Liver (tissue), 9 donors: ENCODE measurements around the gene REXO5. TPM values are rescaled to one million over a fixed set of nuclear protein-coding genes. Genes with fewer than 3 reads are reported as not detected.

Experiments
- DNase-seq: peaks from one replicate; pipeline ENCODE4 v3.0.0-alpha.2; 2017; ENCODE audit warnings: low spot score
- H3K27ac ChIP-seq, 2 donors: one replicate each; pipeline ENCODE4 v1.7.0; 2013; ENCODE audit warnings: inconsistent platforms in 2 of 2, low read length in 2 of 2, control low read depth in 1 of 2, low read depth in 1 of 2, mild to moderate bottlenecking in 1 of 2
- H3K27me3 ChIP-seq, 4 donors: one replicate each; pipeline versions ENCODE4 v1.6.1 to v1.7.0; 2013; ENCODE audit warnings: low read length in 3 of 4, inconsistent platforms in 1 of 4, mild to moderate bottlenecking in 1 of 4, moderate library complexity in 1 of 4; ENCODE audit not compliant: control insufficient read depth in 4 of 4, insufficient read depth in 4 of 4
- H3K36me3 ChIP-seq, 4 donors: one replicate each; pipeline versions ENCODE4 v1.6.1 to v1.7.0; 2013; ENCODE audit warnings: low read length in 3 of 4, mild to moderate bottlenecking in 3 of 4, low read depth in 1 of 4, moderate library complexity in 1 of 4; ENCODE audit not compliant: control insufficient read depth in 4 of 4, insufficient read depth in 3 of 4
- H3K4me1 ChIP-seq, 4 donors: one replicate each; pipeline versions ENCODE4 v1.6.1 to v1.7.0; 2013; ENCODE audit warnings: low read length in 3 of 4, mild to moderate bottlenecking in 3 of 4, moderate library complexity in 1 of 4; ENCODE audit not compliant: control insufficient read depth in 4 of 4, insufficient read depth in 4 of 4
- H3K4me3 ChIP-seq, 3 donors: one replicate each; pipeline versions ENCODE4 v1.6.1 to v1.7.0; 2013; ENCODE audit warnings: low read length in 3 of 3, control low read depth in 1 of 3, low read depth in 1 of 3, mild to moderate bottlenecking in 1 of 3
- H3K9ac ChIP-seq, 2 donors: one replicate each; pipeline ENCODE4 v1.7.0; 2013; ENCODE audit warnings: low read length in 2 of 2, mild to moderate bottlenecking in 2 of 2, moderate library complexity in 2 of 2, control low read depth in 1 of 2, low read depth in 1 of 2
- H3K9me3 ChIP-seq, 4 donors: one replicate each; pipeline versions ENCODE4 v1.6.1 to v1.7.0; 2013; ENCODE audit warnings: low read length in 3 of 4; ENCODE audit not compliant: control insufficient read depth in 4 of 4
- FOXA1 ChIP-seq: IDR thresholded peaks from 2 replicates; pipeline ENCODE4 v1.6.1; 2016; ENCODE audit warnings: antibody characterized with exemption
- FOXA2 ChIP-seq: IDR thresholded peaks from 2 replicates; pipeline ENCODE4 v1.6.1; 2016; ENCODE audit warnings: antibody characterized with exemption
- GABPA ChIP-seq, 2 donors: IDR thresholded peaks in 1 of 2; conservative IDR thresholded peaks in 1 of 2; 2 replicates each; pipeline ENCODE4 v1.6.1; 2016; ENCODE audit warnings: antibody characterized with exemption in 2 of 2, mild to moderate bottlenecking in 1 of 2, moderate library complexity in 1 of 2
- HNF4A ChIP-seq, 2 donors: conservative IDR thresholded peaks; 2 replicates each; pipeline ENCODE4 v1.6.1; 2016; ENCODE audit warnings: antibody characterized with exemption in 2 of 2, mild to moderate bottlenecking in 2 of 2
- NR2F2 ChIP-seq: IDR thresholded peaks from 2 replicates; pipeline ENCODE4 v1.6.1; 2016; ENCODE audit warnings: antibody characterized with exemption
- RAD21 ChIP-seq, 2 donors: IDR thresholded peaks; 2 replicates each; pipeline ENCODE4 v1.6.1; 2016; ENCODE audit warnings: antibody characterized with exemption in 2 of 2, mild to moderate bottlenecking in 2 of 2
- RXRA ChIP-seq, 2 donors: IDR thresholded peaks; 2 replicates each; pipeline ENCODE4 v1.6.1; 2017 to 2018; ENCODE audit warnings: antibody characterized with exemption in 2 of 2, mild to moderate bottlenecking in 1 of 2
- TAF1 ChIP-seq: conservative IDR thresholded peaks from 2 replicates; pipeline ENCODE4 v1.6.1; 2016; ENCODE audit warnings: antibody characterized with exemption, mild to moderate bottlenecking
- YY1 ChIP-seq: IDR thresholded peaks from 2 replicates; pipeline ENCODE4 v1.6.1; 2016; ENCODE audit warnings: antibody characterized with exemption, mild to moderate bottlenecking
- WGBS: extraction: QIAGEN DNeasy Blood & Tissue Kit; methylation state at CpG from one replicate; pipeline ENCODE4 v1.1.7; 2013; 5-methylcytosine and 5-hydroxymethylcytosine counted together
- polyA plus RNA-seq, 2 donors: library from polyadenylated mRNA; stranded (reverse) in 1 of 2; unstranded in 1 of 2; fragments of 200-250 nt in 1 of 2; fragments of >200 nt in 1 of 2; fragmentation: Nextera tagmentation in 1 of 2; extraction: Ambion mirVana in 1 of 2; gene quantifications; one replicate each; pipeline versions ENCODE4 v1.2.1 to v1.2.3, GENCODE V29; 2013 to 2015
- total RNA-seq, 2 donors: library from RNA; depleted of rRNA; stranded (reverse); fragments of >200 nt; gene quantifications; one replicate each; pipeline ENCODE4 v1.2.3, GENCODE V29; 2014
- TF ChIP-seq, protein P1 (sequence below): IDR thresholded peaks from 2 replicates; pipeline ENCODE4 v1.6.1; 2016; ENCODE audit warnings: antibody characterized with exemption
- TF ChIP-seq, protein P2 (sequence below): IDR thresholded peaks from 2 replicates; pipeline ENCODE4 v1.6.1; 2016; ENCODE audit warnings: antibody characterized with exemption
- TF ChIP-seq, protein P3 (sequence below): IDR thresholded peaks from 2 replicates; pipeline ENCODE4 v1.6.1; 2016; ENCODE audit warnings: antibody characterized with exemption
- TF ChIP-seq, protein P4 (sequence below): fragments of 150-350 bp; IDR thresholded peaks from 2 replicates; pipeline ENCODE4 v1.5.1; 2017; ENCODE audit warnings: improper control_type of control experiment, low read depth, low read length; ENCODE audit not compliant: missing input control
- donor health status: healthy.
- donor health status: healthy.
- donor health status: healthy.
- donor health status: healthy.
- donor health status: healthy.

The REXO5 gene
- total and polyA plus RNA-seq, 4 donors, result 0.83 to 10.6 (median 1.8) TPM

DNA sequence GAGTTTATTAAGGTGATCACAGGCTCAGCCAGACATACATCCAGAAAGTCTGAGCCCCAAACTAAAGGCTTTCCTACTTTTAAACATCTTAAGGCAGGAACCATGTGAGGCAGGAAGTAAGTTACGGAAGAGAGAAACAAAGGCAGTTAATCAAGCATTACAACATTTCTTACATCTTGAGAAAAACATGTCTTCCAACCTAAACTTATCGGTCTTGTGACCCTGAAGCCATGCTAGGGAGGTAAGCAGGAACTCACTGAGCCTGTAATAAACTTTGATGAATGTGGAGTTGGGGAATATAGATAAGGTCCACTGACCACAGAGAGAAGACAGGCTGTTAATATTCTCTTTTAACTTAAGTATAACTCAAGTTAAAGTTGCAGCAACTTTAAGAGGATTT is 46.0 kb upstream of the REXO5 start:
- TF ChIP-seq, protein P1, sequence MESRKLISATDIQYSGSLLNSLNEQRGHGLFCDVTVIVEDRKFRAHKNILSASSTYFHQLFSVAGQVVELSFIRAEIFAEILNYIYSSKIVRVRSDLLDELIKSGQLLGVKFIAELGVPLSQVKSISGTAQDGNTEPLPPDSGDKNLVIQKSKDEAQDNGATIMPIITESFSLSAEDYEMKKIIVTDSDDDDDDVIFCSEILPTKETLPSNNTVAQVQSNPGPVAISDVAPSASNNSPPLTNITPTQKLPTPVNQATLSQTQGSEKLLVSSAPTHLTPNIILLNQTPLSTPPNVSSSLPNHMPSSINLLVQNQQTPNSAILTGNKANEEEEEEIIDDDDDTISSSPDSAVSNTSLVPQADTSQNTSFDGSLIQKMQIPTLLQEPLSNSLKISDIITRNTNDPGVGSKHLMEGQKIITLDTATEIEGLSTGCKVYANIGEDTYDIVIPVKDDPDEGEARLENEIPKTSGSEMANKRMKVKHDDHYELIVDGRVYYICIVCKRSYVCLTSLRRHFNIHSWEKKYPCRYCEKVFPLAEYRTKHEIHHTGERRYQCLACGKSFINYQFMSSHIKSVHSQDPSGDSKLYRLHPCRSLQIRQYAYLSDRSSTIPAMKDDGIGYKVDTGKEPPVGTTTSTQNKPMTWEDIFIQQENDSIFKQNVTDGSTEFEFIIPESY, result no peak
- TF ChIP-seq, protein P2, sequence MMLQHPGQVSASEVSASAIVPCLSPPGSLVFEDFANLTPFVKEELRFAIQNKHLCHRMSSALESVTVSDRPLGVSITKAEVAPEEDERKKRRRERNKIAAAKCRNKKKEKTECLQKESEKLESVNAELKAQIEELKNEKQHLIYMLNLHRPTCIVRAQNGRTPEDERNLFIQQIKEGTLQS, result no peak
- TF ChIP-seq TAF1, result no peak
- TF ChIP-seq RXRA (IDR thresholded peaks at IDR 0.05), result no peak
- no peak overlapping the region for H3K4me3 ChIP-seq
- H3K36me3 ChIP-seq, result no peaks in the 10 kb centered on the region
- H3K4me1 ChIP-seq, result peaks cover 2 to 19% (median 11%) of the 10 kb centered on the region in 4 donors
- H3K9ac ChIP-seq, result no peak overlapping the region
- H3K9me3 ChIP-seq, result no peaks in the 10 kb centered on the region
- no peak overlapping the region for H3K27ac ChIP-seq
- H3K27me3 ChIP-seq, result no peaks in the 10 kb centered on the region
- WGBS, result 89% methylated on average over 2 of the region's 2 CpGs
- no peak for DNase-seq

DNA sequence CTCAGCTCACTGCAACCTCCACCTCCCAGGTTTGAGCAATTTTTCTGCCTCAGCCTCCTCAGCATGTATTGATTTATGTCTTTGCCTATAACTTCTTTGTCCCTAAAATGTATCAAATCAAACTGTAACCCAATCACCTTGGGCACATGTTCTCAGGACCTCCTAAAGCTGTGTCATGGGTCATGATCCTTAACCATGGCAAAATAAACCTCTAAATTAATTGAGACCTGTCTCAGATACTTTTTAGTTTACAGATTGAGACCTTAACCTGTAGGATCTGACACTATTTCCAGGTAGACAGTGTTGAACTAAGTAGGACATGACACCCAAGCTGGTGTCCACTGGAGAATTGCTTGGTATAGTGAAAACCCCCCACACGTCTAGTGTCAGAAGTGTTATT is 45.2 kb upstream of the REXO5 start:
- Histone ChIP-seq H3K9me3 (no peaks in the 10 kb centered on the region), H3K4me3 (no peak overlapping the region), H3K4me1 (peaks cover 2 to 25% (median 13%) of the 10 kb centered on the region in 4 donors), H3K36me3 (no peaks in the 10 kb centered on the region), H3K27me3 (no peaks in the 10 kb centered on the region), H3K27ac (no peak overlapping the region), H3K9ac (no peak overlapping the region)
- TF ChIP-seq, protein P3, sequence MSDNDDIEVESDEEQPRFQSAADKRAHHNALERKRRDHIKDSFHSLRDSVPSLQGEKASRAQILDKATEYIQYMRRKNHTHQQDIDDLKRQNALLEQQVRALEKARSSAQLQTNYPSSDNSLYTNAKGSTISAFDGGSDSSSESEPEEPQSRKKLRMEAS, result no peak
- TF ChIP-seq, protein P4, sequence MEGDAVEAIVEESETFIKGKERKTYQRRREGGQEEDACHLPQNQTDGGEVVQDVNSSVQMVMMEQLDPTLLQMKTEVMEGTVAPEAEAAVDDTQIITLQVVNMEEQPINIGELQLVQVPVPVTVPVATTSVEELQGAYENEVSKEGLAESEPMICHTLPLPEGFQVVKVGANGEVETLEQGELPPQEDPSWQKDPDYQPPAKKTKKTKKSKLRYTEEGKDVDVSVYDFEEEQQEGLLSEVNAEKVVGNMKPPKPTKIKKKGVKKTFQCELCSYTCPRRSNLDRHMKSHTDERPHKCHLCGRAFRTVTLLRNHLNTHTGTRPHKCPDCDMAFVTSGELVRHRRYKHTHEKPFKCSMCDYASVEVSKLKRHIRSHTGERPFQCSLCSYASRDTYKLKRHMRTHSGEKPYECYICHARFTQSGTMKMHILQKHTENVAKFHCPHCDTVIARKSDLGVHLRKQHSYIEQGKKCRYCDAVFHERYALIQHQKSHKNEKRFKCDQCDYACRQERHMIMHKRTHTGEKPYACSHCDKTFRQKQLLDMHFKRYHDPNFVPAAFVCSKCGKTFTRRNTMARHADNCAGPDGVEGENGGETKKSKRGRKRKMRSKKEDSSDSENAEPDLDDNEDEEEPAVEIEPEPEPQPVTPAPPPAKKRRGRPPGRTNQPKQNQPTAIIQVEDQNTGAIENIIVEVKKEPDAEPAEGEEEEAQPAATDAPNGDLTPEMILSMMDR, result no peak
- TF ChIP-seq FOXA2 (no peak), NR2F2 (no peak), GABPA (IDR thresholded peaks at IDR 0.05 in 1 of 2, conservative IDR thresholded peaks at IDR 0.05 in 1 of 2) (no peak), TAF1 (no peak), HNF4A (conservative IDR thresholded peaks at IDR 0.05) (no peak), RAD21 (IDR thresholded peaks at IDR 0.05) (no peak), FOXA1 (no peak), YY1 (no peak), RXRA (IDR thresholded peaks at IDR 0.05) (no peak)
- TF ChIP-seq, protein P1, result no peak
- DNase-seq, result no peak
- 95% methylated on average over 1 of the region's 1 CpG for WGBS
